HCEC 1CT (cell line): Measurements from ENCODE around the gene HLTF.
A peak's percentile ranks its signal among the peaks of the same experiment; 100 is the strongest.

Source experiments
- DNase-seq: peaks from one replicate; pipeline ENCODE4 v3.0.0-alpha.2; 2017

HLTF gene

GRCh38 chr3:149081772-149082171 lies 4.6 kb downstream of the HLTF start:
- no peak for DNase-seq

- peak; percentile 78 for DNase-seq
Measured at GRCh38 chr3:149080699-149081091, 5.6 kb downstream of the HLTF start.

- DNase-seq = no peak
Measured at GRCh38 chr3:149080011-149080698, 6.2 kb downstream of the HLTF start.

DNA sequence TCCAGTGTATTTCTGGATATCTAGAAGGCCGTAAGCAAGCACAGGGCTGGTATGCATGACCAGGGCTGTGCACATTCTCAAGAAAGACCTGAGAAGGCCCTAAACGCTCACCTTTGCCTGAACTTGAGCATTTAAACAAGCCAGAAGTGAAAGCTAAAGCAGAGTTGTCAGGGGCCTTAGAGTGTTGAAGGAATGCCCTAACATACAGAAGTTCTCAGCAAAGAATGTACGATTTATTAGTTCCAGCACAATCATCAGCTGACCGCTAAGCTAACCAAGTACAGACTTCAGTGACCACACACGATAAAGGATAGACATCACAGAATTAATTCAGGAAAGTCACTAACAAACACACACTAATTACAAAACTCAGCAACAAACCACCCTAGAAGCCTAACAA lies 8.7 kb downstream of the HLTF start:
- DNase-seq = no peak

GRCh38 chr3:149067883-149068282 lies 18.4 kb downstream of the HLTF start:
- DNase-seq = no peak

DNA sequence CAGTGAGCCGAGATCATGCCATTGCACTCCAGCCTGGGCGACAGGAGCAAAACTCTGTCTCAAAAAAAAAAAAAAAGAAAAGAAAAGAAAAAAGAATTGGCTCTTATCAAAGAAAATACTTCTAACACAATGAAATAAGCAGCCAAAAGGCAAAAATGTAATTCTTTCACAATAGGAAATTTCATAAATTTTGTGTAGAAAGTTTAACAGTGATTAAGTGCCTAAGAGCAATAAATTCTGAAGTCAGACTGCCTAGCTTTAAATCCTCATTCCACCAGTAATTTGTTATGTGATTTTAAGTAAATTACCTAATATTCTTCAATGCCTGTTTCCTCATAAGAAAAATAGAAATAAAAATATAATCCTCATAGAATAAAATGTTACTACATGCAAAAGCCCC lies 24.6 kb downstream of the HLTF start:
- no peak for DNase-seq

- DNase-seq = no peak
Measured at GRCh38 chr3:149058602-149059001, 27.7 kb downstream of the HLTF start.

DNA sequence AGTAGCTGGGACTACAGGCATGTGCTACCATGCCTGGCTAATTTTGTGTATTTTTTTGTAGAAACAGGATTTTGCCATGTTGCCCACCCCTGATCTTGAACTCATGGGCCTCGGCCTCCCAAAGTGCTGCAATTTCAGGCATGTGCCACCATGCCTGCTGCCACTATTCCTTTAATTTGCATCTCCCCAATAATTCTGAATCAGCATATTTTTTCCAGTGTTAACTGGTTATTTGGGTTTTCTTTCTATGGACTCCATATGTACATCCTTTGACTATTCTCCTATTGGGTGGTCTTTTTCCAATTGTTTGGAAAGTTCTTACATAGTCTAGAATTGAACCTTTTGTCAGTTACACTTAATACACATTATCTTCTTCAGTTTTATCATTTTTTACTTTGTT lies 28.1 kb downstream of the HLTF start:
- DNase-seq = no peak

- DNase-seq = no peak
Measured at GRCh38 chr3:149055575-149055974, 30.8 kb downstream of the HLTF start.

DNA sequence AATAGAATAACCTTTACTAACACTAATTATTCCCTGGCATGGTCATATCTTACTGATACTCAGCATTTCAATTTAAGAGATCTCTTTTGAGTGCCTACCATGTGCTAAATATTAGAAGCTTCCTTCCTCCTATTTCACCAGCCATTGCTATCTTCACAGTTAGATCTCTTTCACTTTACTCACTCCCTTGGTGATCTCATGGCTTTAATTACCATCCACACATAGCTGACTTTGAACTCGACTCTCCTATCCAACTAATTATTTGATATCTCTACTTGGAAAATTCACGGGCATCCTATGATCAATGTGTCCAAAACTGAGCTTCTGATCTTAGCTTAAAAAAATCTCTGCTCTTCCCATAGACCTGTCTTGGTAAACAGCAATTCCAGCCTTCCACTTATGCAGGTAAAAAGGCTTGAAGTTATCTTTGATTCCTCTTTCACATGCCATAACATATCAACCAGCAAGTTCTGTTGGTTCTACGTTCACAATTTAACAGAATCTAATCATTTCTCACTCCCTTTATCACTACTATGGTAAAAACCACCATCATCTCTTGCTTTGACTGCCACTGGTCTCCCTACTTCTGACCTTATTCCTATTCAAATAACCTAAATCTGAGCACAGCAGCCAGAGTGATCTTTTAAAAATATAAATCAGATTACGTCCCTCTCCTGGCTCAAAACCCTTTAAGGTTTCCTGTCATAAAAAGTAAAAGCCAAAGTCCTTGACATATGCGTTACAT lies 41.8 kb downstream of the HLTF start:
- no peak for DNase-seq

GRCh38 chr3:149042789-149043386 lies 43.4 kb downstream of the HLTF start:
- peak; percentile 68 for DNase-seq

DNA sequence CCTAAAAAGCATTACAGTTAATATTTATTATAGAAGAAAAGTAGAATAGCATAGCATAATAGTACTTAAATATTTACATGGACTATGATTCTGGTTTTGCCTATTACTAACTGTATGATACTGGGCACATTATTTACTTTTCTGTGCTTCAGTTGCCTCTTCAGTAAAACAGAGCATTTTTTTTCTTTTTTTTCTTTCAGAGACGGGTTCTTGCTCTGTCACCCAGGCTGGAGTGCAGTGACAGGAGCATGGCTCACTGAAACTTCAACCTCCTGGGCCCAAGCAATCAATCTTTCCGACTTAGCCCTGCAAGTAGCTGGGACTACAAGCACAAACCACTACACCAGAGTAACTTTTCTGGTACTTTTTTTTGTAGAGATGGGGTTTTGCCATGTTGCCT lies 48.0 kb downstream of the HLTF start:
- DNase-seq = no peak

DNA sequence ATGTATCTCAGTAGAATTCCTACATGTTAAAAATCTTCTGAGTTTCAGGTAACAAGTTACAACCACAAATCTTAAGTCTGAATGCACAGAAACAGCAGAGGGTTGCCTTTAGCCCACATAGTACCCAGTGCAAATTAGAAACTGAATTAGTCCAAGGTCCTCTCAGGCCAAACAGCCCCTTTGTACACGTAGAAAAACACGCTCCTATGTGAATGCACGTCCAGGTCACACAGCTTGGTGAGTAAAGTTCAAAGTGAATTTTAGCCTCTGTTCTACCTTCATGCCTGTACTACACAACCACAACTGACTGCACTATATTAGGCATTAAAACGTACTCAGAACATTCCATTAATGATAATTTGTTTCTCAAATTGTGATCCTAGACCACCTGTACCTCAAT lies 48.6 kb downstream of the HLTF start:
- no peak for DNase-seq

GRCh38 chr3:149031096-149031495 lies 55.2 kb downstream of the HLTF start:
- peak; percentile 29 for DNase-seq

DNA sequence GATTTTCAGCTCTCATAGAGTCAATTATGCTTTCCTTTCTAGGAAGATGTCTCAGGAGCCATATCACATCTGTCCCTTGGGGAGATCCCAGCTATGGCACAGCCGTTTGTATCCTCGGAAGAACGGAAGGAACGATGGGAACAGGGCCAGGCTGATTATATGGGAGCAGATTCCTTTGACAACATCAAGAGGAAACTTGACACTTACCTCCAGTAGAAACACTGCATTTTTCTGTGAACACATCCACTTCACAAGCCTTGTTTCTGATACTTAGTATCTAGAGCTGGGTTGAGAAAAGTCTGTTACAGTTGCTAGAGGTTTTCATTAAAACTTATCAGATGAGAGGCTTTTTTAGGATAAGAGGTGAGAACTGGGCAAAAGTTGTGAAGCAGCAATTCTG lies 59.6 kb downstream of the HLTF start:
- DNase-seq = no peak

GRCh38 chr3:149023951-149024350 lies 62.4 kb downstream of the HLTF start:
- peak; percentile 49 for DNase-seq

DNA sequence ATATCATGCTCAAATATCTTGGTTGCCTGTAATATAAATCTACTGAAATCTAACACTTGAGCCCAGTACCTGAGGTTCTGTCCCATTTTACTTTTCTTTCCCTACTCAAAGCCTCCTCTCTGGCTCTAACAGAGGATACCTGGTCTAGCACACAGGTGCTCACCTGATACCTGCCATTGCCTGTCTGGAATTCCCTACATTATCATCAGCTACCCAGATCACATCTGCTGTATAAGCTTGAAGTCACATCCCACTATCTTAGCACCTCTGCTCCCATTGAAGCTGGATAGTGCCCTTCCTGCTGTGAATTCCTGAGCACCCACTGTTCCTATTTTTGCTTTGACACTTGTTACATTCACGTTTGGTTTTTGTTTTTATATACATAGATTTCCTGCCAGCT lies 64.5 kb downstream of the HLTF start:
- no peak for DNase-seq

DNA sequence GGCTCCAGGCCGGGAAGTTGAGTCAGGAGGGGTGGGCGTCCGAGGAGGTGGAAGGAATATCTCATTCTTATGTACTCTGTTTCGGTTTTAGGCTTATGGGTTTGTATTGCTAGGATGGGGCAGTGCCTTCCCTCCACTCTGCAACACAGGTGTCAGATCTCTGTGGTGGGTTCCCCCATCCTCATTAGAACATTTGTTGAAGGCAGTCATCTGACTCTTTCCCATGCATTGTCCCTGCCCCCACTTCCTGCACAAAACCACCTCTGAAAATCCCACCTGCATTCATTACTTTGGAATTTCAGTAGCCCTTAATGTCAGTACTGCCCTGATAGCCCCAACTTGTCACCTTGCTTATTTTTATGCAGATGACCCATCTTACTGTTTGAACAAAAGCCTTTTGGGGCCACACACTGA lies 65.5 kb downstream of the HLTF start:
- no peak for DNase-seq

DNA sequence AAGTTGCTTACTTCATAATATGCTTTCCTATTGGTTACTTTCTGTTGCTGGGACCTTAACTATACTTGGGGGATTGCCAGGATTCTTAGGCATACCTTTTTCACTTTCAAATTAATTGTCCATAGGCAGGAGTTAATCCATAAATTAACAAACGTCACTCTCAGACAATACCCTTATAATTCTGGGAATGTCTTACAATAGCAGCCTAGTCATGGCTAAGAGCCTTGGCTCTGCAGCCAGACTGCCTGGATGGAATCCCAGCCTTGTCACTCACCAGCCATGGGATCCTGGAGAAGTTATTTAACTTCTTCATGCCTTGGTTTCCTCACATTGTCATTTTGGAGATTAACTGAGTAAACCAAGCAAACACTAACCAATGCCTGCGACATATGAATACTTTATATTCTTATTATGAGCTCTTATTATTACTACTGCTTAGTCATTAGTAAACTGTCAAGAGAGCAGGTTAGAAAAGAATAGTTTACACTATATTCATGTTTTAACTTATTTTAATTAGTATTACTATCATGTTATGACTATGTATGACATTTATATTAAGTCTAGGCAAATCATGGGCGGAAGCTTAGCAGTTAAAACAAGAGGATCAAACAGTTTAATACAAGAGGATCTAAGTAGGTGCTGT lies 66.0 kb downstream of the HLTF start:
- DNase-seq = no peak

DNA sequence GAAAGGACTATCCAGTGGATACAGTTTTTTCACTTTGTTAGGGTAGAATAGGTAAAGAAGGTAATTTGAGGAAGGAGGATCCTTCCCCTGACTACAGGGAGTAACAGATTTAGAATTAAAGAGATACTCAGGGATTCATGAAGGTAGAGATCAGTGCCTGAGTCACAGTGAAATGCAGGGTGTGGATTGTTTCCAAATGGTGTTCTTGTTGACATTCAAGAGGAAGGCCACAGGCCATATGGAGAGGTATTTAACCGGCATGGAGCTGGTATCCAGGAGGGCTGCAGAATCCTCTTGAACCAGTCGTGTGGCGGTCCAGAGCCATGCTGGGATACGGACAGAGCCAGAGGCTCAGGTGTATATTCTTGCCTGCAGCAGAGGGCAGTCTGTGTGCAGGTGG lies 66.8 kb downstream of the HLTF start:
- peak; percentile 42 for DNase-seq

GRCh38 chr3:149018247-149018646 lies 68.1 kb downstream of the HLTF start:
- DNase-seq = peak; percentile 85

DNA sequence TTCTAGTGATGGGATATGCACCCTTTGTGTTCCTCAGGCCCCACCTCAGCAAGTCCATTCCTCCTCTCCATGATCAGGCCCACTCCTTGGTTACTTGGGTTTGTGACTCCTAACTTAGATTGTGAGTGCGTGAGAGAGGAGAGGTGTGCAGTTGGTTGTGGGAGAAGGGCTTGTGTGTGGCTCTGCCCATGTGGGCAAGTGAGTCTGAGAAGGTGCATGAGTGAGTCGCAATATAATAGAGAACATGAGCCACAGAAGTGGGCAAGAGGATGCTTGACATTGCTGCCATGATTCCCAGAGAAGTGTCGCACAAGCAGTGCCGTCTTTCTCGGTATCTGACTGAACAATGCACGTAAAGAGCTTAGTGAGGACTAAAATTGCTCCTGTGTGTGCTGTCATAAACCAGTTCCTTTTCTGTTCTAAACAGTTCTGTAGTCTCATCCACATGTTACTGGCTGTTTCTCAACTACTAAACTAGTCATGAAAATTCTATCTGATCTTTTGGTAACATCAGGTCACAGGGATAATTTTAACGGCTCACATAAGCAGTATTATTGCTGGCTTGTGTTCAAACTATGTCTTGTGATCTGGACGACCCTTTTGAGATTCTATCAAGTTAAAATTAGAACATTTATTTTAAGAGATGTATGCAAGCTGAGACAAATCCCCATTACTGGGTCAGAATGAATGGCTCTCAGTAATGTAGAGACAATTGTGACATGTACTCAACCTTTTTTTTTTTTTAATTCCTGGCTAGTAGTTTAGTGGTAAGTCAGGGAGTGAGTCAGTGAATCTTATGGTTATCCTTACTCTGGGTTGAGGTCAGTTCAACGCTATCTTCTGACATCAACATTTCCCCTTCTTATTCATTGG lies 69.4 kb downstream of the HLTF start:
- DNase-seq = peak; percentile 97

- DNase-seq = no peak
Measured at GRCh38 chr3:149016242-149016641, 70.1 kb downstream of the HLTF start.
